Measurements from ENCODE around the gene ST3GAL3.

- no peak for TF ChIP-seq CTCF (conservative IDR thresholded peaks at IDR 0.05)
- TF ChIP-seq EZH2 (IDR thresholded peaks at IDR 0.05; ENCODE audit: low read depth), result no peak
These were observed 38.4 kb upstream of the ST3GAL3 start for GRCh38 chr1:43668956-43669355.

All from PC-9 (cell line).